CD4-positive, alpha-beta T cell treated with Interleukin-12 subunit alpha and Interleukin-12 subunit beta, for 1 hour (primary cell): ENCODE data around the gene RPS6KA5.
"Not testable (repeated sequence)": the region's sequence is repeated elsewhere in the genome, so short reads cannot be mapped to it uniquely, and the experiment has no call there.

Experiments
- DNase-seq: peaks from one replicate; pipeline ENCODE4 v3.0.0-alpha.2; 2020

RPS6KA5 gene

GRCh38 chr14:91063119-91063518 lies 2.7 kb upstream of the RPS6KA5 start:
- DNase-seq = peak; percentile 76

- no peak for DNase-seq
Measured at GRCh38 chr14:91062600-91062999, 2.2 kb upstream of the RPS6KA5 start.

GRCh38 chr14:91061056-91061887 lies 831 bp upstream of the RPS6KA5 start:
- DNase-seq = no peak

- DNase-seq = peak; percentile 64
Measured at GRCh38 chr14:91059576-91060350, 678 bp downstream of the RPS6KA5 start.

GRCh38 chr14:91058042-91058581 lies 2.3 kb downstream of the RPS6KA5 start:
- no peak for DNase-seq

- no peak for DNase-seq
Measured at GRCh38 chr14:91056361-91056760, 4.1 kb downstream of the RPS6KA5 start.

GRCh38 chr14:91055016-91055415 lies 5.4 kb downstream of the RPS6KA5 start:
- DNase-seq = no peak

- no peak for DNase-seq
Measured at GRCh38 chr14:91048676-91049075, 11.8 kb downstream of the RPS6KA5 start.

- DNase-seq = no peak
Measured at GRCh38 chr14:91048265-91048664, 12.2 kb downstream of the RPS6KA5 start.

GRCh38 chr14:91047174-91047753 lies 13.2 kb downstream of the RPS6KA5 start:
- DNase-seq = peak; percentile 27

GRCh38 chr14:91046488-91047072 lies 13.9 kb downstream of the RPS6KA5 start:
- no peak for DNase-seq

- no peak for DNase-seq
Measured at GRCh38 chr14:91041450-91041849, 19.0 kb downstream of the RPS6KA5 start.

- no peak for DNase-seq
Measured at GRCh38 chr14:91040545-91040944, 19.9 kb downstream of the RPS6KA5 start.

GRCh38 chr14:91038439-91038838 lies 22.0 kb downstream of the RPS6KA5 start:
- no peak for DNase-seq

GRCh38 chr14:91036741-91037469 lies 23.5 kb downstream of the RPS6KA5 start:
- no peak for DNase-seq

- DNase-seq = no peak
Measured at GRCh38 chr14:91035855-91036254, 24.6 kb downstream of the RPS6KA5 start.

GRCh38 chr14:91034379-91034778 lies 26.1 kb downstream of the RPS6KA5 start:
- DNase-seq = not testable (repeated sequence)

- no peak for DNase-seq
Measured at GRCh38 chr14:91032248-91032647, 28.2 kb downstream of the RPS6KA5 start.

GRCh38 chr14:91031666-91032065 lies 28.8 kb downstream of the RPS6KA5 start:
- no peak for DNase-seq

- DNase-seq = no peak
Measured at GRCh38 chr14:91029456-91030217, 30.8 kb downstream of the RPS6KA5 start.

- no peak for DNase-seq
Measured at GRCh38 chr14:91027561-91027960, 32.9 kb downstream of the RPS6KA5 start.

GRCh38 chr14:91022622-91023028 lies 37.8 kb downstream of the RPS6KA5 start:
- peak; percentile 54 for DNase-seq
